ENCODE data around the gene TRIM38. TPM values are rescaled to one million over a fixed set of nuclear protein-coding genes. Genes with fewer than 3 reads are reported as not detected.

TRIM38 gene
- total RNA-seq = 10 to 100 TPM in 1 of 2 donors, 1 to 10 TPM in 1; 9.7 to 13.4 TPM

GRCh38 chr6:25962149-25963127 lies at the start of gene TRIM38:
TRIM38 (plus strand) TSS chr6:25962802; CDS start chr6:25966523, 3,721 bp downstream.
- intact Hi-C loops (cut with DNase I) = no loop called here
- peak within 1 kb of the TSS; percentile 70 to 97 for H3K9ac ChIP-seq (ENCODE audit: low read depth in 2 of 2, low read length in 2 of 2)
- H3K9me3 ChIP-seq = no peaks in the 10 kb centered on the region
- peak within 1 kb of the TSS; percentile 44 for H3K4me3 ChIP-seq
- H3K36me3 ChIP-seq = no peaks in the 10 kb centered on the region
- H3K4me1 ChIP-seq = peaks cover 6% of the 10 kb centered on the region
- no peaks in the 10 kb centered on the region for H3K27me3 ChIP-seq
- peak within 1 kb of the TSS; percentile 87 for H3K27ac ChIP-seq
- TF ChIP-seq CTCF (IDR thresholded peaks at IDR 0.05) = no peak
- peak; percentile 90 for DNase-seq

- no peaks in the 10 kb centered on the region for H3K27me3 ChIP-seq
- H3K4me3 ChIP-seq = no peak overlapping the region
- intact Hi-C loops (cut with DNase I) = no loop called here
- no peak for DNase-seq
- TF ChIP-seq CTCF (IDR thresholded peaks at IDR 0.05) = no peak
- no peaks in the 10 kb centered on the region for H3K36me3 ChIP-seq
- H3K27ac ChIP-seq = no peak overlapping the region
- H3K9me3 ChIP-seq = no peaks in the 10 kb centered on the region
- H3K4me1 ChIP-seq = no peaks in the 10 kb centered on the region
- H3K9ac ChIP-seq (ENCODE audit: low read depth in 2 of 2, low read length in 2 of 2) = no peak overlapping the region
Observed at GRCh38 chr6:25913741-25914140, 48.9 kb upstream of the TRIM38 start.

GRCh38 chr6:25916330-25916729 lies 46.3 kb upstream of the TRIM38 start:
- TF ChIP-seq CTCF (IDR thresholded peaks at IDR 0.05) = no peak
- H3K27ac ChIP-seq = no peak overlapping the region
- no peaks in the 10 kb centered on the region for H3K27me3 ChIP-seq
- H3K36me3 ChIP-seq = no peaks in the 10 kb centered on the region
- no peak for DNase-seq
- H3K9me3 ChIP-seq = no peaks in the 10 kb centered on the region
- intact Hi-C loops (cut with DNase I) = no loop called here
- H3K9ac ChIP-seq (ENCODE audit: low read depth in 2 of 2, low read length in 2 of 2) = no peak overlapping the region
- no peaks in the 10 kb centered on the region for H3K4me1 ChIP-seq
- H3K4me3 ChIP-seq = no peak overlapping the region

- H3K9ac ChIP-seq (ENCODE audit: low read depth in 2 of 2, low read length in 2 of 2) = no peak overlapping the region
- H3K4me3 ChIP-seq = no peak overlapping the region
- no peak for TF ChIP-seq CTCF (IDR thresholded peaks at IDR 0.05)
- no peak for DNase-seq
- H3K27ac ChIP-seq = no peak overlapping the region
- no peaks in the 10 kb centered on the region for H3K36me3 ChIP-seq
- H3K27me3 ChIP-seq = no peaks in the 10 kb centered on the region
- intact Hi-C loops (cut with DNase I) = no loop called here
- no peaks in the 10 kb centered on the region for H3K4me1 ChIP-seq
- H3K9me3 ChIP-seq = no peaks in the 10 kb centered on the region
Observed at GRCh38 chr6:25916789-25917490, 45.7 kb upstream of the TRIM38 start.

- Histone ChIP-seq H3K4me1 (no peaks in the 10 kb centered on the region), H3K9me3 (no peaks in the 10 kb centered on the region), H3K4me3 (no peak overlapping the region), H3K27me3 (no peaks in the 10 kb centered on the region), H3K27ac (no peak overlapping the region), H3K9ac (ENCODE audit: low read depth in 2 of 2, low read length in 2 of 2) (no peak overlapping the region), H3K36me3 (no peaks in the 10 kb centered on the region)
- intact Hi-C loops (cut with DNase I) = no loop called here
- no peak for TF ChIP-seq CTCF (IDR thresholded peaks at IDR 0.05)
- DNase-seq = no peak
Observed at GRCh38 chr6:25918083-25918683, 44.4 kb upstream of the TRIM38 start.

Measured in colonic mucosa (tissue), 4 donors.